ENCODE results near the gene MRPL38. TPM values are rescaled to one million over a fixed set of nuclear protein-coding genes. Genes with fewer than 3 reads are reported as not detected.

MRPL38 gene
- polyA plus RNA-seq, 1 of the 3 experiments (the other 2 are of a cell fraction), result 93.9 TPM

- no peak for TF ChIP-seq POLR2AphosphoS5 (IDR thresholded peaks at IDR 0.05; ENCODE audit: low read depth, low read length)
- no peak for TF ChIP-seq RAD21 (IDR thresholded peaks at IDR 0.05; ENCODE audit: low read length)
- TF ChIP-seq USF1 (IDR thresholded peaks at IDR 0.05; ENCODE audit: borderline replicate concordance, low read depth), result no peak
- TF ChIP-seq PBX3 (IDR thresholded peaks at IDR 0.05), result no peak
- no peak for TF ChIP-seq REST (IDR thresholded peaks at IDR 0.05; ENCODE audit: low read depth, low read length)
Measured at GRCh38 chr17:75873587-75874322, 30.9 kb downstream of the MRPL38 start (continued).

GRCh38 chr17:75872434-75873351 is 32.0 kb downstream of the MRPL38 start:
- Histone ChIP-seq H3K9ac (peak overlapping the region; percentile 29; the same call in 1 of the 2 replicates), H3K27me3 (ENCODE audit: insufficient read depth) (no peaks in the 10 kb centered on the region), H3K27ac (ENCODE audit: low read depth in 2 of 2, low read length in 1 of 2) (peak overlapping the region in 1 of 2 experiments; percentile 48; a peak in 2 of 4 replicates), H3K9me3 (no peaks in the 10 kb centered on the region), H3F3A (replicated peaks; ENCODE audit: insufficient read depth) (peaks cover 21% of the 10 kb centered on the region), H3K79me2 (ENCODE audit: insufficient read depth) (no peaks in the 10 kb centered on the region), H3K4me1 (ENCODE audit: control insufficient read depth in 1 of 2, insufficient read depth in 2 of 2, low read depth in 1 of 2, low read length in 1 of 2) (peaks cover 32 to 33% of the 10 kb centered on the region in 2 experiments; a peak in 3 of 4 replicates), H3K4me2 (peak overlapping the region; percentile 41), H3K4me3 (ENCODE audit: low read depth in 2 of 2, low read length in 1 of 2) (no peak overlapping the region), H4K20me1 (ENCODE audit: insufficient read depth) (no peaks in the 10 kb centered on the region; the same call in 1 of the 2 replicates), H3K36me3 (replicated peaks in 1 of 2; ENCODE audit: control insufficient read depth in 1 of 2, insufficient read depth in 2 of 2, low read length in 1 of 2) (no peaks in the 10 kb centered on the region), H2AFZ (ENCODE audit: low read depth) (peak overlapping the region; percentile 61; the same call in 1 of the 2 replicates), H3K9me2 (no peaks in the 10 kb centered on the region)
- TF ChIP-seq FOXJ3 (CRISPR knock-in tag; IDR thresholded peaks at IDR 0.05) (no peak), IRF3 (IDR thresholded peaks at IDR 0.05; ENCODE audit: low read depth, low read length) (no peak), EZH2phosphoT487 (IDR thresholded peaks at IDR 0.05; ENCODE audit: borderline replicate concordance, low read depth) (no peak), MEF2A (IDR thresholded peaks at IDR 0.05; ENCODE audit: borderline replicate concordance, low read depth) (no peak), REST (IDR thresholded peaks at IDR 0.05; ENCODE audit: low read depth, low read length) (no peak), POLR2AphosphoS5 (IDR thresholded peaks at IDR 0.05; ENCODE audit: low read depth, low read length) (no peak), CTCF (IDR thresholded peaks at IDR 0.05) (no peak), RAD21 (IDR thresholded peaks at IDR 0.05; ENCODE audit: low read length) (no peak), MXI1 (IDR thresholded peaks at IDR 0.05; ENCODE audit: low read depth, low read length) (no peak)
- POLR2A ChIA-PET, result interaction anchor here (0.7 to 1.6 kb wide), 5 partner anchors 23 to 211 kb away, joined by 3 to 5 read pairs (median 3); partner anchors contain the start of genes ACOX1 and TEN1
- 69% methylated on average over 12 of the region's 13 CpGs for WGBS (ENCODE audit: low lambda C conversion rate)
- peak; percentile 52 for DNase-seq
- CTCF ChIA-PET, result interaction anchor here (0.7 to 15.4 kb wide), 9 partner anchors 10 to 108 kb away, joined by 3 to 214 read pairs (median 4); partner anchors contain the start of genes GALK1, TRIM65 and WBP2
